ENCODE measurements around the gene AUP1. TPM values are rescaled to one million over a fixed set of nuclear protein-coding genes. Genes with fewer than 3 reads are reported as not detected.

Gene AUP1, protein sequence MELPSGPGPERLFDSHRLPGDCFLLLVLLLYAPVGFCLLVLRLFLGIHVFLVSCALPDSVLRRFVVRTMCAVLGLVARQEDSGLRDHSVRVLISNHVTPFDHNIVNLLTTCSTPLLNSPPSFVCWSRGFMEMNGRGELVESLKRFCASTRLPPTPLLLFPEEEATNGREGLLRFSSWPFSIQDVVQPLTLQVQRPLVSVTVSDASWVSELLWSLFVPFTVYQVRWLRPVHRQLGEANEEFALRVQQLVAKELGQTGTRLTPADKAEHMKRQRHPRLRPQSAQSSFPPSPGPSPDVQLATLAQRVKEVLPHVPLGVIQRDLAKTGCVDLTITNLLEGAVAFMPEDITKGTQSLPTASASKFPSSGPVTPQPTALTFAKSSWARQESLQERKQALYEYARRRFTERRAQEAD
- total RNA-seq = 68.9 and 96.9 TPM in 2 replicates

GRCh38 chr2:74529357-74530238 is at the start of gene AUP1, which contains the start of gene HTRA2:
Gene AUP1 (minus strand): TSS chr2:74529706. CDS start chr2:74529629, 77 bp downstream.
Gene HTRA2 (plus strand): TSS chr2:74529933. CDS start chr2:74530007, 74 bp downstream.

DNA sequence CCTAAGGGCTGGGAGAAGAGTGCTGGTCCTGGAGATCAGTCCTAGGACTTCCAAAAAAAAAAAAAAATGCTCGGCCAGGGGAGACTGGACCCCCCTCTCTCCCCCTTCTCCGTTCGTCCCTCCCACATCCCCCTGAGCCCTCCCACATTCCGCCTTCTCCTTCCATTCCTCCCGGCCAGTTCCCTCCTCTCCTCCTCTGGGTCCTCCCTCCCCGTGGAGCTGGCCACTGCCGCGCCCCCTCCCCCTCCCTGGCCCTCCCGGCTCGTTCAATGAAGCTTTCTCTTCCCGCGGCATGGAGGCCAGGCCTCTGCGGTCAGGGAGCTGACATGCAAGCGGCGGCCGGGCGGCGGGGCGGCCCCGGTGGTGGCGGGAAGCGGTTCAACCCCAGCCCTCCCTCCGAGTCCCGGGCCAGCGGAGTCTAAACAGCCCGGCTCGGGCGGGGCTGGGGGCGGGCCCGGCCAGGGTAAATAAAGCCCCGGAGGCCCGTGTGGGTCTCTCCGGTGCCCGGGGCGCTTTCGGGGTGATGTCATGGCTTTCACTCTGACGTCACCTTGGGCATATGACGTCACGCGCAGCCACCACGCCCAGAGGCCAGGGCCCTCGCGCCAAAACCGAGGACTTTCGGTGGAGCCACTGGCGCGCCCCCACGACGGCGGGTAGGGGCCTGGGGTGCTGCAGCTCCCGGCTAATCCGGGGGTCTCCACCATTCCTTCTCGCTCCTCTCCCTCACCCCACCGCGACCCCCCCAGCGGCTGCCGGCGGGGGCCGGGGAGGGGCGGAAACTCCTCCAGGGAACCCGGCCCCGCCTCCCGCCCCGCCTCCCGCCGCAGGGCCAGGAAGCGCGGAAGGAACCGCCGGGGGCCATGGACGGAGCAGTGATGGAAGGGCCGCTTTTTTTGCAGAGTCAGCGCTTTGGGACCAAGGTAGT is 24.6 kb upstream of the AUP1 start, which contains the start of the genes DOK1 and LOXL3:
Gene DOK1 (plus strand): TSS at position 829 of the 928 bp plus-strand sequence. CDS start 35 bp downstream, at position 864.
Gene LOXL3 (minus strand): TSS at position 51 of the 928 bp plus-strand sequence. CDS start 1,308 bp downstream, outside the sequence.

GRCh38 chr2:74525717-74526648 is 3.5 kb downstream of the AUP1 start, which contains the start of gene DQX1:
Gene DQX1 (minus strand): TSS chr2:74526231. CDS start chr2:74525729, 502 bp downstream.

GRCh38 chr2:74514368-74515270 is 14.9 kb downstream of the AUP1 start, which contains the start of gene TLX2:
Gene TLX2 (plus strand): TSS chr2:74514450. CDS start chr2:74514807, 357 bp downstream.

DNA sequence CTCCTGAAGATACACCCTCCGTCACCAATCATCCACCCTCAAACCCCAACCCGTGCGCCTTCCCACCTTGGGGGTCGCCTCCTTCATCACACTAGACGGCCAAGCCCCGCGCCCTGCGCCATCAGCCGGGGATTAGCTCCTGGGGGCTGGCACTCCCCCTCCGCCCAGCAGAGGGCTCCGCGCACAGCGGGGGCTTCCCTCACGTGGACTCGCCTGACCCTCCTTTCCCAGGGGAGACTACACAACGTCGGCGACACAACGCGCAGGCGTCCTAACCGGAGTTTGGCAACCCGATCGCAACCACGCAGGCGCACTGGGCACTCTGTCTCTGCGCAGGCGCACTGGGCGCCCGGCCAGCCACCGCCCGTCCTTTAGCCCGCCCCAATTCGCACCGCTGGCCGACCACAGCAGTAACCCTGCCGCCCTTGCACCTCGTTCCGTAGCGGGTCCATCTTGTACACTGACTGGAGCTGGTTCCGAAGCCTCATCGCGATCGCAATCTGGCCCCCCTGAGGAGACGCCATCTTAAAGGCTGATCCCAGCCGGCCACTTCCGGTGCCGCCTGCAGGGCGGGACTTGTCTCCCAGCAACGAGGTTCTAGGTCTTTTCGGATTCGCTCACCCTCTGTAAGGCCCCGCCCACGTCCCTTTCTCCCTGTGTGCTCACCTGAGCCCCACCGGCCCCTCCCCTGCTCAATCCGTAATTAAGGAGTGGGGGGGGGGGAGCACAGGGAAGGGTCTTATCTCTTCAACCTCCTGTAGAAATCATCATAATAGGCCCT is 22.2 kb downstream of the AUP1 start, which contains the start of gene PCGF1:
Gene PCGF1 (minus strand): TSS at position 551 of the 781 bp plus-strand sequence. CDS start 27 bp downstream, at position 524.

DNA sequence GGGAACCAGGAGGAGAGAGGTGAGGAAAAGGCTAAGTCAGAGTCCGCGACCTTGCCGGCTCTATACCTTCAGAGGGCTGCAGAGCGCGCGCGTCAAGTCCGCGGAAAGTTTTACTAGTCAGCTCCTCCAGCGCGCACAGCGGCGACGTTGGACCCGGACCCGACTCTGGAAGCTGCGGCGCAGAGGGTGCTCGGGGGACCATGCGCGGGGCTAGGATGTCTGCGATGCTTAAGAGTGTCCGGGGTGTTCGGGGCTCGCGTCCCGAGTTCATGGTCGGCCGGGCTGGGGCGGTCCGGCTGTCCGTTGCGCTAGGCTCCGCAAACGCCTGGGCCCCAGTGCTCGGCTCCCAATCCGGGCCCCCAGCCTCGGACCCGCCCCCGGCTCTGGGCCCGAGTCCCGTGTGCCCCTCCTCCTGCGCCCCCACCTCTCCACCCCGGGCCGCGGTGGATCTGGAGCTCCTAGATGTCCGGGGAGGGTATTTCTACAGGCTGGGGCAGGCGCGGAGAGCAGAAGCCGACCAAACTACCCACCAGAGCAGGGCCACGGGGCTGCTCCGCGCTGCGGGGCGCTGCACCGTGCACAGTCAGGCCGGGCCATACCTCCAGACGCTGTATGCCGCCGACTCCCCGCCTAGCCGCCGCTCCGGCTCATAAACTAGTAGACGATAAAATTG is 30.1 kb downstream of the AUP1 start, which contains the start of gene LBX2:
Gene LBX2 (minus strand): TSS at position 337 of the 673 bp plus-strand sequence. CDS start 66 bp downstream, at position 271.

DNA sequence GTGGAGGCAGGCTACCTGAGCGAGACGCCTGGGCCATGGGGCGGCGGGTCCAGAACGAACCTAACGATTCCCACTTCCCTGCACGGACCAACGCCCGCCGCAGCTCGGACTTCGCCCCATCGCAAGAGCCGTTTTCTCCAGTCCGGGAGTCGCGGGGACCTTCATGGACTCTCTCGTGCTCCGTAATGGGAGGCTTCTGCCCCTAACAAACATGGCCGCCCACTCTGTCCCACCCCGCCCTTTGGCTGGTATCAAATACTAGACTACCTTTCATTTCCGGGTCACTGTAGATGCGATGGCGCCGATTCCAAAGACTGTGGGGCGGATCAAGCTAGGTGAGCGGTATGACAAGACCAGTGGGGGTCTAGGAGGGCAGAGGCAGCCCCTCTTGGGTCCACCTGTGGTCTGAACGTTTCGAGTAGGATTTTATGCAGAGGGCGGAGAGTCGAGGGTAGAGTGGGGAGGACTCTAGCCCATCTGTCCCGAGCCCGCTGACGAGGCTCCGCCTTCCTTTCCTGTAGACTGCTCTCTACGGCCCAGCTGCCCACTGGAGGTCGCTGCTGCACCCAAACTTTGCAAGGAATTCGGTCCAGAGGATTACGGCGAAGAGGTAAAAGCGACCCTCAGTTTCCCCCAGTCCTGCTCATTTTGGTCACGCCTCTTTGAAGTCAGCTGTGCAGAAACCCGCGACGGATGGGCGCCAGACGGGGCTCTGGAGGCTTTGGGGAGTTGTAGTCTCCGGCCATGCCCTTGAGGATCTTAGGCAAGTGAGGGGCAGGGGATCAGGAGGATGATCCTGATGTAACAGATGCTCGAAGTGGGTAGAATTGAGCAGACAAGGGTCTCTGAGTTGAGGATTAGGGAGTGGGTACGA is 46.5 kb downstream of the AUP1 start, which contains the start of the genes CCDC142 and TTC31:
Gene CCDC142 (minus strand): TSS at position 198 of the 874 bp plus-strand sequence. CDS start 161 bp downstream, at position 37.
Gene TTC31 (plus strand): TSS at position 281 of the 874 bp plus-strand sequence. CDS start 15 bp downstream, at position 296.

Other genes with a start within 250 kb of the AUP1 start
- gene SLC4A5, start 186.3 kb downstream of the AUP1 start, total RNA-seq = 0.13 and 0.30 TPM in 2 replicates
- gene DCTN1, start 149.4 kb downstream of the AUP1 start, total RNA-seq = 191 and 217 TPM in 2 replicates
- gene C2orf81, start 108.1 kb downstream of the AUP1 start, total RNA-seq = 1.2 and 3.5 TPM in 2 replicates
- 42.1 and 47.1 TPM in 2 replicates for gene WDR54, start 108.0 kb downstream of the AUP1 start, total RNA-seq
- gene RTKN, start 87.8 kb downstream of the AUP1 start, total RNA-seq = 16.3 and 23.5 TPM in 2 replicates
- gene INO80B, start 74.6 kb downstream of the AUP1 start, total RNA-seq = 14.4 and 22.7 TPM in 2 replicates
- gene WBP1, start 71.3 kb downstream of the AUP1 start, total RNA-seq = 62.6 and 67.7 TPM in 2 replicates
- gene MOGS, start 64.3 kb downstream of the AUP1 start, total RNA-seq = 82.1 and 97.0 TPM in 2 replicates
- gene MRPL53, start 57.0 kb downstream of the AUP1 start, total RNA-seq = 20.2 and 22.0 TPM in 2 replicates
- gene CCDC142, start 46.7 kb downstream of the AUP1 start, total RNA-seq = 24.4 and 28.1 TPM in 2 replicates
- gene TTC31, start 46.6 kb downstream of the AUP1 start, total RNA-seq = 12.1 and 13.0 TPM in 2 replicates
- 0.59 and 4.5 TPM in 2 replicates for gene LBX2, start 30.1 kb downstream of the AUP1 start, total RNA-seq
- 22.8 and 26.2 TPM in 2 replicates for gene PCGF1, start 22.0 kb downstream of the AUP1 start, total RNA-seq
- gene TLX2, start 15.3 kb downstream of the AUP1 start, total RNA-seq = not detected in 2 replicates
- 0.07 TPM in 1 of 2 replicates, not detected in the other for gene DQX1, start 3.5 kb downstream of the AUP1 start, total RNA-seq
- gene HTRA2, start 227 bp upstream of the AUP1 start, total RNA-seq = 38.6 and 45.3 TPM in 2 replicates
- 110 and 319 TPM in 2 replicates for gene LOXL3, start 24.2 kb upstream of the AUP1 start, total RNA-seq
- 51.3 and 116 TPM in 2 replicates for gene DOK1, start 25.0 kb upstream of the AUP1 start, total RNA-seq
- 0.23 and 0.26 TPM in 2 replicates for gene M1AP, start 118.6 kb upstream of the AUP1 start, total RNA-seq
- gene SEMA4F, start 124.5 kb upstream of the AUP1 start, total RNA-seq = 19.7 and 20.4 TPM in 2 replicates

Data from smooth muscle cell of the pulmonary artery (primary cell).